Left ventricle myocardium inferior (tissue), 1 donor: Measurements from ENCODE around the gene SLC31A1. TPM values are rescaled to one million over a fixed set of nuclear protein-coding genes. Genes with fewer than 3 reads are reported as not detected.
"Not testable (repeated sequence)": the region's sequence is repeated elsewhere in the genome, so short reads cannot be mapped to it uniquely, and the experiment has no call there.

ENCODE experiments used
- DNase-seq: peaks from one replicate; pipeline ENCODE4 v3.0.0-alpha.2; 2020
- H3K27ac ChIP-seq: fragments of 200-600 bp; replicated peaks from 2 replicates; pipeline ENCODE4 v1.8.0; 2021
- H3K27me3 ChIP-seq: fragments of 200-600 bp; 2 replicates; pipeline ENCODE4 v1.8.0; 2021; ENCODE audit warnings: low read depth
- H3K36me3 ChIP-seq: fragments of 200-600 bp; 2 replicates; pipeline ENCODE4 v1.8.0; 2021
- H3K4me1 ChIP-seq: fragments of 200-600 bp; 2 replicates; pipeline ENCODE4 v1.8.0; 2021
- H3K4me3 ChIP-seq: fragments of 200-600 bp; 2 replicates; pipeline ENCODE4 v1.8.0; 2021; ENCODE audit warnings: mild to moderate bottlenecking, moderate library complexity
- H3K9me3 ChIP-seq: fragments of 200-600 bp; replicated peaks from 2 replicates; pipeline ENCODE4 v1.8.0; 2021
- CTCF ChIP-seq: fragments of 200-600 bp; IDR thresholded peaks from 2 replicates; pipeline ENCODE4 v1.8.0; 2021; ENCODE audit warnings: antibody characterized with exemption, mild to moderate bottlenecking, borderline replicate concordance
- intact Hi-C: fragments of 100-400 bp; cut with micrococcal nuclease; formaldehyde crosslinking; loops from one replicate; pipeline ENCODE4 v1.11.0; 2022
- total RNA-seq: library from RNA; stranded (reverse); fragmentation: NEBNext Ultra II Directional; extraction: Animal tissue kit (Norgen Biotek cat#: 25700); gene quantifications from one replicate; pipeline ENCODE4 v1.2.1, GENCODE V29; 2021
- donor health status: DM: no; HTN: yes; CAD: no; lungs with severe emphysema.

Gene SLC31A1
- total RNA-seq, 1 donor from 2014 or later: 12.6 TPM

- intact Hi-C loops: no loop called here
Measured at GRCh38 chr9:113227436-113227835, 6.1 kb downstream of the SLC31A1 start.

GRCh38 chr9:113228130-113228665 is 6.9 kb downstream of the SLC31A1 start:
- H3K27ac ChIP-seq: no peak overlapping the region
- no peaks in the 10 kb centered on the region for H3K27me3 ChIP-seq
- peaks cover 47% of the 10 kb centered on the region for H3K4me1 ChIP-seq
- H3K4me3 ChIP-seq: no peak overlapping the region
- TF ChIP-seq CTCF: no peak
- DNase-seq: no peak
- no peaks in the 10 kb centered on the region for H3K9me3 ChIP-seq
- H3K36me3 ChIP-seq: peaks cover 5% of the 10 kb centered on the region
- intact Hi-C loops: no loop called here

More at GRCh38 chr9:113227436-113227835, 6.1 kb downstream of the SLC31A1 start:
- Histone ChIP-seq H3K36me3 (peaks cover 5% of the 10 kb centered on the region), H3K27me3 (no peaks in the 10 kb centered on the region), H3K4me1 (peaks cover 47% of the 10 kb centered on the region), H3K4me3 (no peak overlapping the region), H3K9me3 (no peaks in the 10 kb centered on the region), H3K27ac (no peak overlapping the region)
- TF ChIP-seq CTCF: no peak
- DNase-seq: no peak

GRCh38 chr9:113231701-113232100 is 10.4 kb downstream of the SLC31A1 start:
- peaks cover 29% of the 10 kb centered on the region for H3K4me1 ChIP-seq
- intact Hi-C loops: no loop called here
- no peak for DNase-seq

GRCh38 chr9:113235701-113236255 is 14.4 kb downstream of the SLC31A1 start:
- H3K27me3 ChIP-seq, H3K27ac ChIP-seq, H3K4me3 ChIP-seq, intact Hi-C loops, DNase-seq, H3K9me3 ChIP-seq, H3K36me3 ChIP-seq: not testable (repeated sequence)
- H3K4me1 ChIP-seq: peaks cover 56% of the 10 kb centered on the region

More at GRCh38 chr9:113231701-113232100, 10.4 kb downstream of the SLC31A1 start:
- no peak for TF ChIP-seq CTCF
- Histone ChIP-seq H3K36me3 (no peaks in the 10 kb centered on the region), H3K9me3 (no peaks in the 10 kb centered on the region), H3K4me3 (no peak overlapping the region), H3K27me3 (no peaks in the 10 kb centered on the region), H3K27ac (no peak overlapping the region)

- DNase-seq: no peak
- H3K27ac ChIP-seq: peak overlapping the region; percentile 42
- no peak for TF ChIP-seq CTCF
- H3K36me3 ChIP-seq: no peaks in the 10 kb centered on the region
- H3K27me3 ChIP-seq: no peaks in the 10 kb centered on the region
- H3K4me3 ChIP-seq: no peak overlapping the region
- no peaks in the 10 kb centered on the region for H3K9me3 ChIP-seq
- intact Hi-C loops: no loop called here
- H3K4me1 ChIP-seq: peaks cover 56% of the 10 kb centered on the region
Measured at GRCh38 chr9:113237026-113237425, 15.7 kb downstream of the SLC31A1 start.

GRCh38 chr9:113238202-113238858 is 17.0 kb downstream of the SLC31A1 start:
- H3K9me3 ChIP-seq: no peaks in the 10 kb centered on the region
- no peaks in the 10 kb centered on the region for H3K36me3 ChIP-seq
- no peak overlapping the region for H3K4me3 ChIP-seq
- DNase-seq: no peak
- peaks cover 48% of the 10 kb centered on the region for H3K4me1 ChIP-seq
- no peak for TF ChIP-seq CTCF
- no peaks in the 10 kb centered on the region for H3K27me3 ChIP-seq
- intact Hi-C loops: no loop called here
- H3K27ac ChIP-seq: no peak overlapping the region
